Ovary (tissue), 9 donors: Measurements from ENCODE around the gene HAUS8. TPM values are rescaled to one million over a fixed set of nuclear protein-coding genes. Genes with fewer than 3 reads are reported as not detected.
"Not testable (repeated sequence)": the region's sequence is repeated elsewhere in the genome, so short reads cannot be mapped to it uniquely, and the experiment has no call there.

Experiments
- DNase-seq, 5 donors: peaks; one replicate each; pipeline ENCODE4 v3.0.0-alpha.2; 2019 to 2020
- H3K27ac ChIP-seq, 2 donors: fragments of 200-600 bp; one replicate each; pipeline versions ENCODE4 v1.5.1 to v1.8.0; 2019 to 2022
- H3K27me3 ChIP-seq: fragments of 200-600 bp; one replicate; pipeline ENCODE4 v1.8.0; 2022
- H3K36me3 ChIP-seq: fragments of 200-600 bp; sonication (generic); one replicate; pipeline ENCODE4 v1.5.1; 2019
- H3K4me1 ChIP-seq: one replicate; pipeline ENCODE4 v1.8.1; 2013; ENCODE audit warnings: mild to moderate bottlenecking, moderate library complexity; ENCODE audit not compliant: insufficient read depth
- H3K4me3 ChIP-seq: fragments of 200-600 bp; sonication (generic); one replicate; pipeline ENCODE4 v1.5.1; 2017
- H3K9me3 ChIP-seq, 2 donors: fragments of 200-600 bp in 1 of 2; sonication (generic) in 1 of 2; one replicate each; pipeline versions ENCODE4 v1.5.1 to v1.8.1; 2013 to 2019; ENCODE audit warnings: mild to moderate bottlenecking in 1 of 2, moderate library complexity in 1 of 2
- EP300 ChIP-seq: sonication (generic); formaldehyde crosslinking; IDR thresholded peaks from one replicate; pipeline ENCODE4 v1.6.1; 2017; ENCODE audit warnings: antibody characterized with exemption
- POLR2A ChIP-seq: fragments of 450-650 bp; IDR thresholded peaks from one replicate; pipeline ENCODE4 v1.6.1; 2017; ENCODE audit warnings: antibody characterized with exemption, mild to moderate bottlenecking, moderate library complexity
- WGBS, 3 donors: extraction: QIAGEN DNeasy Blood & Tissue Kit in 1 of 3; methylation state at CpG; one replicate each; pipeline versions ENCODE4 v1.1.5 to v1.1.7; 2013 to 2017; 5-methylcytosine and 5-hydroxymethylcytosine counted together
- intact Hi-C, 4 donors: fragments of 100-400 bp; cut with DNase I; formaldehyde crosslinking; loops; one replicate each; pipeline versions ENCODE4 v1.11.0 to v1.15.1; 2022 to 2023
- polyA plus RNA-seq, 2 donors: library from polyadenylated mRNA; stranded (reverse); fragments of 200-250 nt in 1 of 2; fragments of 350-450 nt in 1 of 2; fragmentation: Illumina TruSeq in 1 of 2; extraction: RNeasy Lipid Tissue Mini Kit (QIAGEN cat#74804) in 1 of 2; gene quantifications; one replicate each; pipeline ENCODE4 v1.2.3, GENCODE V29; 2013 to 2014
- total RNA-seq, 7 donors: library from RNA; depleted of rRNA in 2 of 7; stranded (reverse); fragments of >200 nt in 2 of 7; fragmentation: NEBNext Ultra II Directional in 3 of 7; extraction: Animal tissue kit (Norgen Biotek cat#: 25700) in 3 of 7; gene quantifications; one replicate each; pipeline versions ENCODE4 v1.1.0 to v1.2.4, GENCODE V29; 2016 to 2023
- TF ChIP-seq, protein P1 (sequence below), 3 donors: fragments of 450-650 bp in 2 of 3; fragments of 200-600 bp in 1 of 3; IDR thresholded peaks; one replicate each; pipeline versions ENCODE4 v1.5.1 to v1.8.0; 2016 to 2022; ENCODE audit warnings: antibody characterized with exemption in 3 of 3, mild to moderate bottlenecking in 1 of 3
- donor health status: DM: no; HTN: no; CAD: no; lungs with moderate emphysema.
- donor health status: DM: no; HTN: no; CAD: no.
- donor health status: Bipolar disorder and iron deficiency.
- donor health status: DM: yes; HTN: yes; CAD: no.
- donor health status: DM: no; HTN: no; CAD: no.
- donor health status: DM: yes; HTN: yes; CAD: no.

The HAUS8 gene
- total and polyA plus RNA-seq, 9 donors = 4.1 to 7.2 (median 5.5) TPM

DNA sequence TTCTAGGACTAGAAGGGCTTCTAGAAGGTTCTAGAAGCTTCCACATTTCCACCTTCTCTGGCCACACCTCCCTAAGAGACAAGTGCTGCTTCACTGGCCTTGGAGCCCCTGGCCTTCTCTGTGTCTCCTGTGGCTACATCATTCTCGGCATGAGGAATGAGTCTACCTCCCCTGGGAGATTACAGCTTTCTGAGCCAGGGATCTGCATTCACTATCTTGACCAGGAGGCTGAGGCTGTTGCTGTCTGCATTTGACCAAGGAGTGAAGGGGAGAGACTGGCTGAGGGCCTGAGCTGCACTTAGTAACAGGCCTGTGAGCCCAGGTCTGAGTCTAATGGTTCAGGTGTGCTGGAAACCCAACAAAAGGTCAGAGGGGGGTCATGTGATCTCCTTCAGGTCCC lies 53.9 kb downstream of the HAUS8 start:
- intact Hi-C loops = no loop called here
- no peaks in the 10 kb centered on the region for H3K4me1 ChIP-seq
- TF ChIP-seq, protein P1, sequence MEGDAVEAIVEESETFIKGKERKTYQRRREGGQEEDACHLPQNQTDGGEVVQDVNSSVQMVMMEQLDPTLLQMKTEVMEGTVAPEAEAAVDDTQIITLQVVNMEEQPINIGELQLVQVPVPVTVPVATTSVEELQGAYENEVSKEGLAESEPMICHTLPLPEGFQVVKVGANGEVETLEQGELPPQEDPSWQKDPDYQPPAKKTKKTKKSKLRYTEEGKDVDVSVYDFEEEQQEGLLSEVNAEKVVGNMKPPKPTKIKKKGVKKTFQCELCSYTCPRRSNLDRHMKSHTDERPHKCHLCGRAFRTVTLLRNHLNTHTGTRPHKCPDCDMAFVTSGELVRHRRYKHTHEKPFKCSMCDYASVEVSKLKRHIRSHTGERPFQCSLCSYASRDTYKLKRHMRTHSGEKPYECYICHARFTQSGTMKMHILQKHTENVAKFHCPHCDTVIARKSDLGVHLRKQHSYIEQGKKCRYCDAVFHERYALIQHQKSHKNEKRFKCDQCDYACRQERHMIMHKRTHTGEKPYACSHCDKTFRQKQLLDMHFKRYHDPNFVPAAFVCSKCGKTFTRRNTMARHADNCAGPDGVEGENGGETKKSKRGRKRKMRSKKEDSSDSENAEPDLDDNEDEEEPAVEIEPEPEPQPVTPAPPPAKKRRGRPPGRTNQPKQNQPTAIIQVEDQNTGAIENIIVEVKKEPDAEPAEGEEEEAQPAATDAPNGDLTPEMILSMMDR (IDR thresholded peaks at IDR 0.05) = no peak
- no peak for TF ChIP-seq POLR2A
- TF ChIP-seq EP300 = no peak
- no peak overlapping the region for H3K27ac ChIP-seq
- H3K27me3 ChIP-seq = no peaks in the 10 kb centered on the region
- no peaks in the 10 kb centered on the region for H3K36me3 ChIP-seq
- DNase-seq = no peak
- H3K9me3 ChIP-seq = peaks cover 0 to 4% of the 10 kb centered on the region in 2 donors
- WGBS, 3 donors = 78 to 91% (median 87%) methylated on average over 1 of the region's 1 CpG
- no peak overlapping the region for H3K4me3 ChIP-seq

DNA sequence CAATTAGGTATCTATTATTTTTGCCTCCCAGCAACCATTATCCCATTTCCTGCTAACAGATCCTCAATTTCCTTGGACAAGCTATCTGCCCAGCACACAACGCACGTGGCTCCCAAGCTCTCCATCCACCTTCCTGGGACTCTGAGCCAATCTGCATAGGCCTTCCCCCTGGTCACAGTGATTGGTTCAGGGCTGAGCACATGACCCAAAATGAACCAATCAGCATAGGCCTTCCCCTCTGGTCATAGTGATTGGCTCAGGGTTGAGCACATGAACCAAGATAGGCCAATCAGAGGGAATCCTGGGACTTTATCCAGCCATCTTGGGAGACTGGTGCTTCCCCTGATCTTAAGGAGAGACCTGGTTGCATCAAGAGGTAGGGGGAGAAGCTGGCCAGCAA lies 54.4 kb downstream of the HAUS8 start:
- no peak for DNase-seq
- H3K36me3 ChIP-seq = no peaks in the 10 kb centered on the region
- intact Hi-C loops = no loop called here
- H3K27me3 ChIP-seq = no peaks in the 10 kb centered on the region
- H3K4me1 ChIP-seq = no peaks in the 10 kb centered on the region
- 72 to 90% (median 82%) methylated on average over 2 of the region's 2 CpGs for WGBS, 3 donors
- no peak overlapping the region for H3K4me3 ChIP-seq
- TF ChIP-seq EP300 = no peak
- no peak overlapping the region for H3K27ac ChIP-seq
- H3K9me3 ChIP-seq = peaks cover 0 to 4% of the 10 kb centered on the region in 2 donors

DNA sequence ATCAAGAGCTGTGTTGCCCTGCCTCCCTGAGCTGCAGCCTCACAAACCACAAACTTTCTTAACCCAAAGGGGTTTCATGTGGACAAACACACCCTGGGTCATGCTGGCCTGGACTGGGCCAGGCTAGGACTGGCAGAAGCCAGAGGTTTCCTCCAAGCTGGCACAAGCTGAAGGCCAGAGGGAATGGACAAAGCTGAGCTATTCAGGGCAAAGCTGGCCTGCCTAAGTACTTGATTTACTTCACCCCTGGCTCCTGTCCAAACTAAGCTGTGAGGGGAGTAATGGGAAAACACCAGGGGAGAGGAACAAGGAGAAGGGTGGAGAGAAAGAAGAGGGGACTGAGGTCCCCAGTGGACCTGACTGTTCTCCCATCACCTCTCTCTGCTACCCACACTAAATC lies 54.9 kb downstream of the HAUS8 start:
- no peaks in the 10 kb centered on the region for H3K27me3 ChIP-seq
- H3K9me3 ChIP-seq = peaks cover 0 to 4% of the 10 kb centered on the region in 2 donors
- no peak for DNase-seq
- no peak overlapping the region for H3K4me3 ChIP-seq
- H3K4me1 ChIP-seq = no peaks in the 10 kb centered on the region
- TF ChIP-seq EP300 (no peak), POLR2A (no peak)
- TF ChIP-seq, protein P1 (IDR thresholded peaks at IDR 0.05) = no peak
- no peaks in the 10 kb centered on the region for H3K36me3 ChIP-seq
- H3K27ac ChIP-seq = no peak overlapping the region
- intact Hi-C loops = no loop called here

DNA sequence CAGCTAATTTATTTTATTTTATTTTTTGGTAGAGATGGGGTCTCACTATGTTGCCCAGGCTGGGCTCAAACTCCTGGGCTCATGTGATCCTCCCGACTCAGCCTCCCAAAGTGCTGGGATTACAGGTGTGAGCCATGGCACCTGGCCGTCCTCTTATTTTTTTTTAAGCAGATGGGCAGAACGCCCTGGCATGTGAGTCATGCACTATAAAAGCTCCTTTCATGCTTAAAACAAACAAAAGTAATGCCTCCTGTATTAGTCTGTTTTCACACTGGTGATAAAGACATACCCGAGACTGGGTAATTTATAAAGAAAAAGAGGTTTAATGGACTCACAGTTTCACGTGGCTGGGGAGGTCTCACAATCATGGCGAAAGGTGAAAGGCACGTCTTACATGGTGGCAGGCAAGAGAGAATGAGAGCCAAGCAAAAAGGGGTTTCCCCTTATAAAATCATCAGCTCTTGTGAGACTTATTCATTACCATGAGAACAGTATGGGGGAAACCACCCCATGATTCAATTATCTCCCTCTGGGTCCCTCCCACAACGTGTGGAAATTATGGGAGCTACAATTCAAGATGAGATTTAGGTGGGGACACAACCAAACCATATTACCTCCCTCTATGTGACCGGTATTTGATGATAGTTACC lies 60.9 kb downstream of the HAUS8 start:
- H3K36me3 ChIP-seq, H3K4me1 ChIP-seq, H3K27ac ChIP-seq, DNase-seq, H3K27me3 ChIP-seq, H3K9me3 ChIP-seq, H3K4me3 ChIP-seq, intact Hi-C loops: not testable (repeated sequence)
- 72 to 76% (median 75%) methylated on average over 9 of the region's 9 CpGs for WGBS, 3 donors

DNA sequence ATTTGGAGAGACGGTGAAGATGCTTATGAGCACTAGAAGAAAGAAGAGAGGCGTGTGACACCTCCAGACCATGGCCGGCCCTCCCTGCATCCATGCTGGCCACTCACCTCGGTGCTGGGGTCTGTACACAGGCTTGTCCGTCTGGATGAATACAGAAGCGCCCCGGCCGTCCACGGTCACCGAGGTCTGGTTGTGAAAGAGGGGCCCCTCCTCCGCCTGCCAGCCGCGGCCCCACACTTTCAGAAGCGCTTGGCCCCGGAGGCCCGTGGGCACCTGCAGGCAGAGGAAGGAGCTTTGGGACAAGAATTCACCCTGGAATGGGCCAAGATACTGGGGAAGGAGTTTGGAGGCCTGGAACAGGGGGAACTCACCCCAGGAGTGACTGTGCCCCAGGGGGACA lies 63.8 kb downstream of the HAUS8 start:
- no peak for DNase-seq
- Histone ChIP-seq H3K27ac (no peak overlapping the region), H3K4me3 (no peak overlapping the region), H3K36me3 (no peaks in the 10 kb centered on the region), H3K9me3 (no peaks in the 10 kb centered on the region), H3K4me1 (no peaks in the 10 kb centered on the region), H3K27me3 (no peaks in the 10 kb centered on the region)
- TF ChIP-seq EP300 = no peak
- no peak for TF ChIP-seq POLR2A
- TF ChIP-seq, protein P1 (IDR thresholded peaks at IDR 0.05) = no peak
- intact Hi-C loops = no loop called here
- WGBS, 3 donors = 88 to 95% (median 92%) methylated on average over 16 of the region's 16 CpGs
